OCI-LY1 (cell line): ENCODE data around the gene MDGA2.

Experiments
- CTCF ChIP-seq: fragments of 200-600 bp; sonication (generic), shearing (Covaris generic); IDR thresholded peaks from 2 replicates; pipeline ENCODE4 v1.5.1; 2017; ENCODE audit warnings: mild to moderate bottlenecking, antibody characterized with exemption, low read length, moderate library complexity, mixed read lengths
- EZH2 ChIP-seq: fragments of 200-600 bp; sonication (generic), shearing (Covaris generic); IDR thresholded peaks from 2 replicates; pipeline ENCODE4 v1.8.0; 2017; ENCODE audit warnings: borderline replicate concordance, mixed run types, mild to moderate bottlenecking, antibody characterized with exemption, low read length, moderate library complexity, mixed read lengths

GRCh38 chr14:46820291-46820690, 855.1 kb downstream of the MDGA2 start:
- no peak for TF ChIP-seq CTCF
- TF ChIP-seq EZH2, result no peak
